GM23248 (cell line): ENCODE measurements around the gene MAPK8IP3. TPM values are rescaled to one million over a fixed set of nuclear protein-coding genes. Genes with fewer than 3 reads are reported as not detected.
A peak's percentile ranks its signal among the peaks of the same experiment; 100 is the strongest.

Experiments
- DNase-seq: peaks from one replicate; pipeline ENCODE4 v3.0.0-alpha.2; 2015
- H2AFZ ChIP-seq: fragments of 200-600 bp; sonication (generic); 2 replicates; pipeline ENCODE4 v1.6.1; 2016; ENCODE audit warnings: antibody characterized with exemption
- H3F3A ChIP-seq: fragments of 200-600 bp; sonication (generic); 2 replicates; pipeline ENCODE4 v1.6.1; 2016; ENCODE audit warnings: mild to moderate bottlenecking, antibody characterized with exemption, mixed run types; ENCODE audit not compliant: insufficient read depth
- H3K27ac ChIP-seq: fragments of 200-600 bp; sonication (generic); 2 replicates; pipeline ENCODE4 v1.5.1; 2016; ENCODE audit warnings: mild to moderate bottlenecking
- H3K27me3 ChIP-seq: fragments of 200-600 bp; sonication (generic); replicated peaks from 2 replicates; pipeline ENCODE4 v1.6.1; 2016; ENCODE audit warnings: mild to moderate bottlenecking; ENCODE audit not compliant: insufficient read depth
- H3K36me3 ChIP-seq: fragments of 200-600 bp; sonication (generic); 2 replicates; pipeline ENCODE4 v1.6.1; 2016; ENCODE audit warnings: low read depth, mild to moderate bottlenecking
- H3K4me1 ChIP-seq: fragments of 200-600 bp; sonication (generic); 2 replicates; pipeline ENCODE4 v1.6.1; 2016; ENCODE audit warnings: mild to moderate bottlenecking; ENCODE audit not compliant: insufficient read depth
- H3K4me2 ChIP-seq: fragments of 200-600 bp; sonication (generic); one replicate; pipeline ENCODE4 v1.6.1; 2016; ENCODE audit warnings: mild to moderate bottlenecking; ENCODE audit not compliant: unreplicated experiment
- H3K4me3 ChIP-seq: fragments of 200-600 bp; sonication (generic); 2 replicates; pipeline ENCODE4 v1.5.1; 2016; ENCODE audit warnings: mild to moderate bottlenecking
- H3K79me2 ChIP-seq: fragments of 200-600 bp; sonication (generic); 2 replicates; pipeline ENCODE4 v1.6.1; 2016; ENCODE audit warnings: mild to moderate bottlenecking; ENCODE audit not compliant: insufficient read depth
- H3K9ac ChIP-seq: fragments of 200-600 bp; sonication (generic); 2 replicates; pipeline ENCODE4 v1.6.1; 2016; ENCODE audit warnings: mild to moderate bottlenecking
- H3K9me2 ChIP-seq: fragments of 200-600 bp; sonication (generic); 2 replicates; pipeline ENCODE4 v1.6.1; 2016; ENCODE audit warnings: mixed run types, mild to moderate bottlenecking, moderate library complexity; ENCODE audit not compliant: insufficient read depth
- H3K9me3 ChIP-seq: fragments of 200-600 bp; sonication (generic); one replicate; pipeline ENCODE4 v1.6.1; 2017; ENCODE audit warnings: low read depth
- H4K20me1 ChIP-seq: fragments of 200-600 bp; sonication (generic); 2 replicates; pipeline ENCODE4 v1.6.0; 2016; ENCODE audit not compliant: insufficient read depth
- EZH2 ChIP-seq: fragments of 200-600 bp; sonication (generic); IDR thresholded peaks from 2 replicates; pipeline ENCODE4 v1.6.1; 2018; ENCODE audit warnings: antibody characterized with exemption, mild to moderate bottlenecking; ENCODE audit not compliant: insufficient read depth, poor library complexity, severe bottlenecking
- EZH2phosphoT487 ChIP-seq: fragments of 200-600 bp; sonication (generic); IDR thresholded peaks from 2 replicates; pipeline ENCODE4 v1.6.1; 2018; ENCODE audit warnings: antibody characterized with exemption, moderate library complexity, mild to moderate bottlenecking, low read depth; ENCODE audit not compliant: insufficient read depth
- WGBS, 2 experiments: methylation state at CpG; one replicate each; pipeline ENCODE4 v1.1.6; 2015 to 2017; ENCODE audit warnings: low lambda C conversion rate in 2 of 2, low coverage in 1 of 2; ENCODE audit errors: missing lambda C conversion rate in 2 of 2; 5-methylcytosine and 5-hydroxymethylcytosine counted together
- in situ Hi-C: fragments of 300-500 bp; cut with MboI; formaldehyde crosslinking; loops from 2 replicates; pipeline ENCODE4 v1.15.0; 2020
- polyA plus RNA-seq: library from polyadenylated mRNA; unstranded; fragments of >200 nt; fragmentation: Nextera tagmentation; extraction: Ambion mirVana; gene quantifications from 2 replicates; pipeline ENCODE4 v1.2.1, GENCODE V29; 2016
- total RNA-seq: library from RNA; depleted of rRNA; stranded (reverse); fragments of >200 nt; shearing (Covaris generic); gene quantifications from 2 replicates; pipeline ENCODE4 v1.2.3, GENCODE V29; 2014

MAPK8IP3 gene
- total and polyA plus RNA-seq, 2 experiments from 2014 or later = 10.0 to 28.3 TPM

- Histone ChIP-seq H3K27ac (no peak overlapping the region), H3K79me2 (peaks cover 4% of the 10 kb centered on the region; the same call in 1 of the 2 replicates), H3F3A (no peaks in the 10 kb centered on the region), H3K4me2 (no peak overlapping the region), H3K9ac (no peak overlapping the region), H3K4me3 (no peak overlapping the region), H3K36me3 (no peaks in the 10 kb centered on the region; the same call in 1 of the 2 replicates), H3K9me2 (no peaks in the 10 kb centered on the region), H2AFZ (no peak overlapping the region), H3K27me3 (no peaks in the 10 kb centered on the region), H3K4me1 (peaks cover 11% of the 10 kb centered on the region), H3K9me3 (no peaks in the 10 kb centered on the region), H4K20me1 (no peaks in the 10 kb centered on the region)
- no peak for DNase-seq
- in situ Hi-C loops = no loop called here
- WGBS, 2 experiments = 95 to 96% methylated on average over 21 to 22 of the region's 24 CpGs
- TF ChIP-seq EZH2phosphoT487 = no peak
- no peak for TF ChIP-seq EZH2
Observed at GRCh38 chr16:1744338-1744840, 38.4 kb downstream of the MAPK8IP3 start.

GRCh38 chr16:1745181-1745899 lies 39.3 kb downstream of the MAPK8IP3 start:
- TF ChIP-seq EZH2phosphoT487 (no peak), EZH2 (no peak)
- H3K9me2 ChIP-seq = no peaks in the 10 kb centered on the region
- H3F3A ChIP-seq = no peaks in the 10 kb centered on the region
- DNase-seq = peak; percentile 74
- no peaks in the 10 kb centered on the region for H3K27me3 ChIP-seq
- no peak overlapping the region for H2AFZ ChIP-seq
- in situ Hi-C loops = no loop called here
- H3K9me3 ChIP-seq = no peaks in the 10 kb centered on the region
- H3K27ac ChIP-seq = peak overlapping the region; percentile 24; the same call in 1 of the 2 replicates
- H3K4me2 ChIP-seq = no peak overlapping the region
- WGBS, 2 experiments = 73% methylated on average over 24 to 25 of the region's 25 CpGs
- no peak overlapping the region for H3K9ac ChIP-seq
- H3K79me2 ChIP-seq = peaks cover 1% of the 10 kb centered on the region; the same call in 1 of the 2 replicates
- H3K36me3 ChIP-seq = no peaks in the 10 kb centered on the region; the same call in 1 of the 2 replicates
- no peak overlapping the region for H3K4me3 ChIP-seq
- peaks cover 11% of the 10 kb centered on the region for H3K4me1 ChIP-seq
- no peaks in the 10 kb centered on the region for H4K20me1 ChIP-seq

DNA sequence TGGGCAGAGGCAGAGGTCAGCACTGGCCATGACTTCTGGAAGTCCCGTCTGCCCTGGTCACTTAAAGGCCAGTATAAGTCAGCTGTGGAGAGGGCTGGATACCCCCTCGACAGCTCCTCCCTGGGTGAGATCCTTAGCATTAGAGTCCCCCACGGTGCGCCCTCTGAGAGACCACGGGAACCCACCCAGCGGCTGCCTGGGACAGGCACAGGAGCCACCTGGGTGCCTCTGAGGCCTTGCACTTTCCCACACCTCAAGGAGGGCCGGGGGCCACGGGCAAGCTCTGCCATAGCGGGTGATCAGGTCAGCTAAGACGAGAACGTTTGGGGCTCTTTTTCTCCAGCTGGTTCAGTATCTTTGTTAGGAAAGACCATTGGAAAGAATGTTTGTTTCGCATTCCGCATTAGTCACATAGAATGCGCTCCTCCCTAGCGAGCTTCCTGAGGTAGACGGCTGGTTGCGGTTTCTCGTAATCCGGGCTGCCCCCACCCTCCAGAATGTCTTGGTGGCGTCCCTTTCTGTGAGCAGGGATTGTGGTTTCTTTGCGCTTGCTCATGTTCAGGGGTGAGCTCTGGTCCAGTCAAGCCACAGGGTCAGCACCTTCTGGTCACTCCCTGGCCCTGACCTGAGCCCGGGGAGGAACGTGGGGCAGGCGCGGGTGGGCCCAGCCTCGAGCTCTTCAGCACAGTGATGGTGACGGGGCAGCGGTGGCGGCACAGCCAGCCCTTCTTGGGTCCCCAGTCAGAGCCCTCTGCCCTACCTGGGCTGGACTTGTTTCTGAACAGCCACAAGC lies 40.1 kb downstream of the MAPK8IP3 start:
- Histone ChIP-seq H4K20me1 (no peaks in the 10 kb centered on the region), H3K27ac (0 out of 2 replicates have a peak overlapping the region, but pooled peaks have one; percentile 24), H3K36me3 (peaks cover 5% of the 10 kb centered on the region; the same call in 1 of the 2 replicates), H3K9ac (no peak overlapping the region), H2AFZ (no peak overlapping the region), H3K4me2 (no peak overlapping the region), H3K27me3 (no peaks in the 10 kb centered on the region), H3F3A (no peaks in the 10 kb centered on the region), H3K9me3 (no peaks in the 10 kb centered on the region), H3K79me2 (no peaks in the 10 kb centered on the region), H3K9me2 (no peaks in the 10 kb centered on the region), H3K4me3 (no peak overlapping the region), H3K4me1 (peaks cover 11% of the 10 kb centered on the region)
- in situ Hi-C loops = no loop called here
- TF ChIP-seq EZH2 = no peak
- no peak for TF ChIP-seq EZH2phosphoT487
- 95 to 96% methylated on average over 28 to 29 of the region's 29 CpGs for WGBS, 2 experiments
- DNase-seq = no peak

GRCh38 chr16:1746693-1747195 lies 40.7 kb downstream of the MAPK8IP3 start:
- Histone ChIP-seq H3K27ac (no peak overlapping the region), H3K9ac (no peak overlapping the region), H4K20me1 (no peaks in the 10 kb centered on the region), H3K4me1 (peaks cover 11% of the 10 kb centered on the region), H3K4me3 (no peak overlapping the region), H3K79me2 (no peaks in the 10 kb centered on the region), H3K36me3 (peaks cover 5% of the 10 kb centered on the region; the same call in 1 of the 2 replicates), H3K9me2 (no peaks in the 10 kb centered on the region), H3K4me2 (no peak overlapping the region), H3F3A (no peaks in the 10 kb centered on the region), H3K27me3 (no peaks in the 10 kb centered on the region), H3K9me3 (no peaks in the 10 kb centered on the region), H2AFZ (no peak overlapping the region)
- TF ChIP-seq EZH2phosphoT487 (no peak), EZH2 (no peak)
- DNase-seq = no peak
- 95 to 96% methylated on average over 30 to 31 of the region's 31 CpGs for WGBS, 2 experiments
- in situ Hi-C loops = no loop called here
